Frontal cortex (tissue), 4 donors: Measurements from ENCODE around the gene DHRS7C. TPM values are rescaled to one million over a fixed set of nuclear protein-coding genes. Genes with fewer than 3 reads are reported as not detected.

Experiments
- DNase-seq, 2 donors: peaks; one replicate each; pipeline ENCODE4 v3.0.0; 2012; ENCODE audit warnings: low spot score in 2 of 2
- FAIRE-seq: peaks from 2 replicates; lab custom pipeline; 2012; peaks lifted over from hg19 to GRCh38; lab: Jason Lieb, UNC
- total RNA-seq: library from RNA; depleted of rRNA; stranded (reverse); fragments of >200 nt; gene quantifications from one replicate; pipeline ENCODE4 v1.2.3, GENCODE V29; 2014
- donor health status: control.
- donor health status: control.
- donor health status: control.

DHRS7C gene
- total RNA-seq, 1 donor from 2014 or later, result not detected

DNA sequence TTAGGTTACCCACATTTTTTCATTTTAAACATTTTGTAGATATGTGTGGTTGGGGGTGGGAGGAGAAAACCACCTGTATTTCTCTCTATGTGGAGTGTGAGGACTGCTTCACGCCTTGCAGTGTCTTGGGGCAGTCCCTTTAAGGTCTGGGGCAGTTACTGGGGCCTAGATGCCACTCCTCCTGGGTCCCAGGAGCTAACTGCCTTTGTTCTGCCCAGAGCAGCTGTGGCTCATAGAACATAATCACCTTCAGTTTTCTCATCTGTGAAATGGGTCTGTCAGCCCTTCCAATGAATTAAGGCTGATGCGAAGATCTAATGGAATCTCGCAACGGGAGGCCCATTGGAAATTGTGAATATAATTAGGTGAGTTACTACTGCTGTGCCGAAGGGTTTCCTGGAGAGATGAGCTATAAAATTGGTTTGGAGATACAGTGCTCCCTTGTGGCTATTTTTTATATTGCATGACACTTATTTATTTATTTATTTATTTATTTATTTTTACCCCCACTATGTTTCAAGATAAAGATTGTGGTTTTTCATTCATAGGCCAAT, 22.9 kb downstream of the DHRS7C start:
- DNase-seq (peak in 1 of 2 donors; percentile 37), FAIRE-seq (no peak)

DNA sequence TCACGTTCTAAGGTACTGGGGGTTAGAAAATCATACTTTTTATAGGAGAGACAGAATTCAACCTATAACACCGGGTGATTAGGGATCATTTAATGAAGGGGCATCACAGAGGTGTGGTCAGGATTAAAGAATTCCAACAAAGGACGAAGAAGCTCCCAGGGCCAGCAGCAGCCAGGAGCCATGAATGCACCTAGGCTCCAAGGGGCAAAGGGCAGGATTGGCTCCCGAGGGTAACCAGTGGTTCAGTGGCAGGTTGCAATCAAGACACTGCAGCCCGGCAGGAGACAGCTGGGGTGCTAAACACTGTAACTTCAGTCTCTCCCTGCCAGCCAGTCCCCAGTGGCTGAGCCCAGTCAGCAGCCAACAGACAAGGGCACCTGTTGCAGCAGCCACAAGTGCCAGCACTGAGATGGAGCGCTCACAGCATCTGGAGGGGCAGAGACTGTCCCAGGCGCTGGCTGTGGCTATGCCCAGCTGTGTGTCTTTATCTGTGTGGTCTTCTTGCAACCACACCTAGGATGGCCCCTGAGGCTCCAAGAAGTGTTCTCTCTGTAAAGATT, 23.9 kb downstream of the DHRS7C start:
- FAIRE-seq (no peak), DNase-seq (no peak)

DNA sequence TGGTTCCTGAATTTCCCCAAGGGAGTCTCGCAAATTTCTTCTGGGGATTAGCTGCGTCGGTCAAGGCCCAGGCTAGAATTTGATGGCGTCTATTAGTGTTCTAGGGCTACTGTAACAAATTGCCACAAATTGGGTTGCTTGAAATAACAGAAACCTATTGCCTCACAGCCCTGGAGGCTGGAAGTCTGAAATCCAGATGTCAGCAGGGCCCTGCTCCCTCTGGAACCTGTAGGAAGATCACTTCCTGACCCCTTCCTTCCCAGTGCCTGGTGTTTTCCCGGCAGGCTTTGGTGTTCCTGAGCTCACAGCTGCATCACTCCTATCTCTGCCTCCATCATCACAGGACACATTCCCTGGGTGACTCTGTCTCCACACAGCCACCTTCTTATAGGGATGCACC, 24.4 kb downstream of the DHRS7C start:
- DNase-seq, result no peak
- no peak for FAIRE-seq

DNA sequence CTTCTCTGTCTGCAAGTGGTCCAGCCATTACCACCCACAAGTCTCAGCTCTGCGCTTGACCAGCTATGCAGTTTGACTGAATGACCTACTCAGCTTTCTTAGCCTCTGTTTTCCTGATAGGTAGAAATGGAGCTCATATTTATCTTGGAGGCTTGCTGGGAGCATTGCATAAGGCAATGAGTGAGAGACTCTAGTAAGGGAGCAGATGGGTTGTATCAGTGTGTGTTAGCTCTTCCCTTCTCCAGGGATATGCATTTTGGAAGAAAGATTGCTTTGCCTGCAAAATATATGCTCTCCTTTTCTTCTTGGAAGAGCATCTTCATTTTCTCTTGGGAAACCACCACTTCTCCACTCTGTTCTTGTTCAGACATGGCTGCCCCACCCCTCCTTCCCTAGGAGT, 26.1 kb downstream of the DHRS7C start:
- FAIRE-seq, result no peak
- DNase-seq, result no peak

DNA sequence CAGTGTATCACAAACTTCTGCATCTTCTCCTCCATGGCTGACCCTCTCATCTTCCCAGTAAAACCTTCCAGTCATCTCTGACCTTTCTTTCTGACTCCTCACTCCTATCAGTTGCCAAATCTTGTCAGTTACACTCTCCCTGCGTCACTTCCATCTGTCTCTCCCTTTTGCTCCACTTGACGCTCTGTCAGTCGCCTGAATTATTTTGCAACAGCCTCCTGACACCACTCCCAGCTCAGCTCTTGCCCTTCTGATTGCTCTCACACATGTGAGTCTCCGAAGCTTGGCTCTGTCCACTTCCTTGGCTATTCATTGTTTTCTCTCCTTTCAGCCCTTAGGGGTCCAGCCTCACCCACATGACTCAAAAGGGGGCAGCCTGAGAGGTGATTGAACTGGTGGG, 27.7 kb downstream of the DHRS7C start:
- DNase-seq (no peak), FAIRE-seq (no peak)

DNA sequence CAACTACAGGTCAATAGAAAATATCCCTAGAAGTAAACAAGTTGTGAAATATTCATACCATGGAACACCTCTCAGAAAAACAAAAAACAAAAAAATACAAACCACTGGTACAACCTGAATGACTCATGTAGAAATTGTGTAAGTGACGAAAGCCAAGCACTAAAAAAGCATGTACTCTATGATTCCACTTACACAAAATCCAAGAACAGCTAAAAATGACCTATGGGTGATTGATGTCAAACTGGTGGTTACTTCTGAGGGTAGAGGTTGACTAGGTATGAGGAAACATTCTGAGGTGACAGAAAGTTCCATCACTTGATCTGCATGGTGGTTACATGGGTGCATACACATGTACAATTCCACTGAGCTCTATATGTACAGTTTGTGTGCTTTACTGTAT, 31.1 kb downstream of the DHRS7C start:
- DNase-seq (no peak), FAIRE-seq (no peak)

DNA sequence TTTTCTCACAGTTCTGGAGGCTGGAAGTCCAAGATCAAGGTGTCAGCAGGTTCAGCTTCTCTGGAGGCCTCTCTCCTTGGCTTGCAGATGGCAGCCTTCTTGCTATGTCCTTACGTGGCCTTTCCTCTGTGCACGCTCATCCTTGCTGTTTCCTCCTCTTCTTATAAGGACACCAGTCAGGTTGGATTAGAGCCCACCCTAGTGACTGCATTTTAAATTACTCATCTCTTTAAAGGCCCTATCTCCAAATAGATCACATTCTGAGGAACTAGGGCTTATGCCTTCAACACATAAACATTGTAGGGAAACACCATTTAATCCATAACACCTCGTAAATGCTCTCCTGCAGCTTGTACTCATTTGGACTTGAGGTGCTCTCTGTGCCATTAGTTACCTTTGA, 36.3 kb downstream of the DHRS7C start:
- DNase-seq, result no peak
- FAIRE-seq, result no peak

DNA sequence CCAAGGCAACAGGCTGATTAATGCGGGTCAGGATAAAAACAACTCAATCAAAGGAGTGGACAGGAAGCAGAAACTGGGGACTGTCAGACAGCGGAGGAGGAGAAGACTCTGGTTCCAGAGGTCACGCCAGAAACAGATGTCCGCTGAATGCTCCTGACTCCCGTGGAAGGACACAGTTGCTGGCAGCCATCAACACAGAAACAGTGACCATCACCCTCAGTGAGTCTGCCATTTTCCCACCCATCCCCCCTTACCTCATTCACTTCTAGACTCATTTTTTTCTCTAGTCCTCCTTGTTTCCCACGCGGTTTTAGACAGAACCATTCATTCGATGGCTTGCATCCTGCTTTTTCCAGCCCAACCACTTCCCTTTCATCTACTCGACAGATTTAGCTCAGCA, 40.9 kb downstream of the DHRS7C start:
- FAIRE-seq, result no peak
- DNase-seq, result no peak

DNA sequence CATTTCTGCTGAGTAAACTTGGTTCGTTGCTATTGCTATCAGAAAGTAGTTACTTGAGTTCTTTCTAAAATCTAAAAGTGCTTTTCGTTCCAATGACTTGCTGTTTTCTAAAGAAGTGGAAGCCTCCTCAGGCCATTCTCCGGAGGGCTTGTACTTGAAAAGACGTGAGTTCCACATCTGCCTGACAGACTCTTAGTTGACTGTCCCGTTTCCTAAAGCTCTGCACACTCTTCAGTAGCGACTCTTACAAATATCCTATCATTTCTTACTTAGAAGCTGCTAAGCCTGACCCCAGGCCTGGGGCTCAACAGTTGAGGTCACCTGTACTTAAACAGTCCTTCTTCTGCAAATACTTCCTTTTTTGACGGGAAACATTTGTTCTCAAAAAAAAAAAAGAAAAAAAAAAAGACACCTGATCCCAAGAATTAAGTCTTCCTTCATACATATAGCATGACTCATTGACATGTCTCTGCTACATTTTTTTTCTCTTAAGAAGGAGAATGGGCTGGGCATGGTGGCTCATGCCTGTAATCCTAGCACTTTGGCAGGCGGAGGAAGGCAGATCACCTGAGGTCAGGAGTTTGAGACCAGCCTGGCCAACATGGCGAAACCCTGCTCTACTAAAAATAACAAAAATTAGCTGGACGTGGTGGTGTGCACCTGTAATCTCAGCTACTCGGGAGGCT, 61.5 kb downstream of the DHRS7C start:
- FAIRE-seq, result no peak
- no peak for DNase-seq

DNA sequence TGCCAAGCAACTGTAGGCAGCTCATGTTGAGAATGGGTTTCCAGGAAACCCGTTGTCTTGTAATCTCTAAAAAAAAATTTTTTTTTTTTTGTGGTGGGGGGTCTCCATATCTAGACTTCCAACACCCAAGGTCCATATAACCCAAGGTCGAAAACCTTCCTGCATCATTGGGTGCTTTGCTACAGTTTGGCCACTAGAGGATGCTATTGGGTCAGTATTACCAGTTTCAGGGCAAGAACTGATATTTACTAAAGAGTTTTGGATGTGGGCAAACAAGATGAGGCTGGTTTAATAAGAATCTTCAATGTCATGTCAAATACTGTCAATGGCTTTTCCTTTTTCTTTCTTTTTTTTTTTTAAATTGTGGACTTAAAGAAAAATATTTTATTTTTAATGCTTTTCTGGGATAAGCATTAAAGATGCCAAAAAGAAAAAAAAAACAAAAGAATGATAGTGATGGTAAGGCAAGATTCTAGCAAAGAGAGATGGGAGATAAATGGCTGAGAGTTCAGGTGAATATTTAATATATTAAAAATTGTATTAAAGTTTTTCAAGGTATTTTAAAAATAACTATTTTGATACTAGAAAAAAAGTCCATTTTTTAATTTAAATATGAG, 62.2 kb downstream of the DHRS7C start:
- FAIRE-seq, result peak; percentile 87

DNA sequence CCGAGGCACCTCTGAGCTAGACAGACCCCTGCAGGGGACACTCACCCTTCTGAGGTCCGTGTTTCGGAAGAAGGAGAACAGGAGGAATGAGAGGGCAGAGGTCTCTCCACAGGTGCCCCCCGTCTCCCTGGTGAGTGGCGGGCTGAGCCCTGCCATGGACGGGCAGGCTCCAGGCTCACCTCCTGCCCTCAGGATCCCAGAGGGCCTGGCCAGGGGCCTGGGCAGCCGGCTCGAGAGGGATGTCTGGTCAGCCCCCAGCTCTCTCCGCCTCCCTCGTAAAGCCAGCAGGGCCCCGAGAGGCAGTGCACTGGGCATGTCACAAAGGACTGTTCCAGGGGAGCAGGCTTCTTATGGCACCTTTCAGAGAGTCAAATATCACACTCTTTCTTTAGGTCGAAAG, 62.8 kb downstream of the DHRS7C start:
- FAIRE-seq (no peak), DNase-seq (peak in 1 of 2 donors; percentile 10)

More for the DNA sequence above, 62.2 kb downstream of the DHRS7C start:
- peak; percentile 34 to 66 for DNase-seq

DNA sequence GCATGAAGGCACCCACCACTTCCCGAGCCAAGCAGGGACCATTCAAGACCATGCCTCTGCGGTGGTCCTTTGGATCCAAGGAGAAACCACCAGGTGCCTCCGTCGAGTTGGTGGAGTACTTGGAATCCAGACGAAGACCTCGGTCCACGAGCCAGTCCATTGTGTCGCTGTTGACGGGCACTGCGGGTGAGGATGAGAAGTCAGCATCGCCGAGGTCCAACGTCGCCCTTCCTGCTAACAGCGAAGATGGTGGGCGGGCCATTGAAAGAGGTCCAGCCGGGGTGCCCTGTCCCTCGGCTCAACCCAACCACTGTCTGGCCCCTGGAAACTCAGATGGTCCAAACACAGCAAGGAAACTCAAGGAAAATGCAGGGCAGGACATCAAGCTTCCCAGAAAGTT, 63.4 kb downstream of the DHRS7C start:
- FAIRE-seq, result no peak

DNA sequence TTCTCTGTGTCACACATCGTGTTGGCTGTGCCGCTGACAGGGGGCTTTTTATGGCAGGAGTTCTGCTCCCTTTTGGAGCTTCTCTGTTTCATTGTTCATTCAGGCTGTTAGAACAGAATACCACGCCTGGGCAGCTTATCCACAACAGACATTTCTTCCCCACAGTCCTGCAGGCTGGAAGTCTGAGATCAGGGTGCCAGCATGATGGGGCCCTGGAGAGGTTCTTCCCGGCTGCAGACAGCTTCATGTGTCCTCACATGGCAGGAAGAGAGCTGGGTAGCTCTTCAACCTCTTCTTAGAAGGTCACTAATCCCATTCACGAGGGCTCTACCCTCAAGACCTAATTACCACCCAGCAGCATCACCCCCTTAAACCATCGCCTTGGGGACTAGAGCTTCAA, 65.1 kb downstream of the DHRS7C start:
- FAIRE-seq (no peak), DNase-seq (no peak)

More for the DNA sequence above, 63.4 kb downstream of the DHRS7C start:
- DNase-seq, result no peak

DNA sequence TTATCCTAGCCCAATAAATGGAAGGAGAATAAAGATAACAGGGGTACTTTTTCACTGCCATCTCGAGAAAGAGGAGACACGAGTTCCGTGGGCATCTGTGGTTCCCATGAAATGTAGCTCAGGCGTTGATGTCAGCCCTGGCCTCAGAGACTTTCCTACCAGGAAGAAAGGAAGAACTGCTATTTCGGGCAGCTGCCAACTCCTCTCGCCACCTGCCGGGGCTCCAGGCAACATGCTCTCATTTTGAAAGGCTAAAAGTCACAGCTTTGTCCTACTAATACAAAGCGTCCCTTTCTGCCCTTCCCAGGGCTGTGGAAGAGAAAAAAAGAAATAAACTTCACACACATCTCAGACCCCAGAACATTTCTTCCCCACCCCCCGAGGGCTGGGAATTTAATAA, 65.8 kb downstream of the DHRS7C start:
- FAIRE-seq, result no peak
- DNase-seq, result no peak

Other genes starting within 250 kb of the DHRS7C start
- 63.6 TPM for gene STX8, start 215.8 kb downstream of the DHRS7C start, total RNA-seq
- 0.41 TPM for gene CFAP52, start 214.9 kb downstream of the DHRS7C start, total RNA-seq
- 8.6 TPM for gene USP43, start 146.1 kb downstream of the DHRS7C start, total RNA-seq
- not detected for gene GSG1L2, start 30.5 kb upstream of the DHRS7C start, total RNA-seq
- not detected for gene GLP2R, start 34.3 kb upstream of the DHRS7C start, total RNA-seq
- under 0.01 TPM for gene RCVRN, start 113.7 kb upstream of the DHRS7C start, total RNA-seq